HepG2 (cell line): ENCODE data around the gene LUZP2.

Experiments used
- FOXA1 ChIP-seq, 2 experiments: fragments of 450-650 bp in 1 of 2; sonication (generic) in 1 of 2; formaldehyde crosslinking in 1 of 2; IDR thresholded peaks; 2 replicates each; pipeline versions ENCODE4 v1.4.0 to v1.6.1; 2016 to 2020; ENCODE audit warnings: missing genetic modification reagents in 1 of 2
- SMC3 ChIP-seq: IDR thresholded peaks from 2 replicates; pipeline ENCODE4 v1.6.1; 2011; ENCODE audit warnings: low read length, improper control_type of control experiment
- TF ChIP-seq, protein P1 (sequence below): sonication (generic); formaldehyde crosslinking; IDR thresholded peaks from 2 replicates; pipeline ENCODE4 v1.5.0; 2020; ENCODE audit warnings: mild to moderate bottlenecking, missing genetic modification reagents, moderate library complexity

GRCh38 chr11:24738972-24739371, 242.1 kb downstream of the LUZP2 start:
- TF ChIP-seq, protein P1, sequence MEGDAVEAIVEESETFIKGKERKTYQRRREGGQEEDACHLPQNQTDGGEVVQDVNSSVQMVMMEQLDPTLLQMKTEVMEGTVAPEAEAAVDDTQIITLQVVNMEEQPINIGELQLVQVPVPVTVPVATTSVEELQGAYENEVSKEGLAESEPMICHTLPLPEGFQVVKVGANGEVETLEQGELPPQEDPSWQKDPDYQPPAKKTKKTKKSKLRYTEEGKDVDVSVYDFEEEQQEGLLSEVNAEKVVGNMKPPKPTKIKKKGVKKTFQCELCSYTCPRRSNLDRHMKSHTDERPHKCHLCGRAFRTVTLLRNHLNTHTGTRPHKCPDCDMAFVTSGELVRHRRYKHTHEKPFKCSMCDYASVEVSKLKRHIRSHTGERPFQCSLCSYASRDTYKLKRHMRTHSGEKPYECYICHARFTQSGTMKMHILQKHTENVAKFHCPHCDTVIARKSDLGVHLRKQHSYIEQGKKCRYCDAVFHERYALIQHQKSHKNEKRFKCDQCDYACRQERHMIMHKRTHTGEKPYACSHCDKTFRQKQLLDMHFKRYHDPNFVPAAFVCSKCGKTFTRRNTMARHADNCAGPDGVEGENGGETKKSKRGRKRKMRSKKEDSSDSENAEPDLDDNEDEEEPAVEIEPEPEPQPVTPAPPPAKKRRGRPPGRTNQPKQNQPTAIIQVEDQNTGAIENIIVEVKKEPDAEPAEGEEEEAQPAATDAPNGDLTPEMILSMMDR (CRISPR knock-in tag), result no peak
- no peak for TF ChIP-seq FOXA1 (IDR thresholded peaks at IDR 0.05)
- TF ChIP-seq FOXA1 (CRISPR knock-in tag; IDR thresholded peaks at IDR 0.05), result no peak
- no peak for TF ChIP-seq SMC3
